ENCODE data around the gene PTOV1. TPM values are rescaled to one million over a fixed set of nuclear protein-coding genes. Genes with fewer than 3 reads are reported as not detected.

The PTOV1 gene
- total RNA-seq (2016; rRNA removed; fragmentation: Illumina TruSeq; extraction: Trizol) (59.4 and 68.5 TPM in 2 replicates), polyA plus RNA-seq (2011; rRNA removed) (63.5 and 77.7 TPM in 2 replicates), polyA minus RNA-seq (2011; rRNA and poly(A)+ RNA removed; ENCODE audit: low replicate concordance) (73.5 and 109 TPM in 2 replicates), Bru-seq, nascent RNA (percentile 72 among the genes with signal in this experiment), BruChase-seq, experiment 1, labeled RNA remaining after a 6-hour chase (percentile 95 among the genes with signal in this experiment), BruChase-seq, experiment 2, labeled RNA remaining after a 2-hour chase (percentile 88 among the genes with signal in this experiment)
- total RNA-seq (2016; cell fraction: cytosol; rRNA removed; fragmentation: Illumina TruSeq; extraction: Trizol; ENCODE audit: low read depth): 30.7 and 36.0 TPM in 2 replicates
- total RNA-seq (2016; cell fraction: insoluble cytoplasmic fraction; rRNA removed; fragmentation: Illumina TruSeq; extraction: Trizol): 67.3 and 74.4 TPM in 2 replicates
- 45.7 and 54.4 TPM in 2 replicates for total RNA-seq (2016; cell fraction: membrane; rRNA removed; fragmentation: Illumina TruSeq; extraction: Trizol)
- 68.2 and 84.3 TPM in 2 replicates for total RNA-seq (2016; cell fraction: nucleus; rRNA removed; fragmentation: Illumina TruSeq; extraction: Trizol)
- 27.3 and 44.2 TPM in 2 replicates for polyA plus RNA-seq (2011; cell fraction: cytosol; rRNA removed)
- polyA plus RNA-seq (2011; cell fraction: nucleus; rRNA removed): 387 and 441 TPM in 2 replicates
- 72.7 and 99.0 TPM in 2 replicates for polyA plus RNA-seq (2012)
- polyA plus RNA-seq (2016; cell fraction: cytosol; fragmentation: Illumina TruSeq; extraction: Trizol; ENCODE audit: low read depth): 24.0 and 27.8 TPM in 2 replicates
- 78.0 and 94.4 TPM in 2 replicates for polyA plus RNA-seq (2016; cell fraction: insoluble cytoplasmic fraction; fragmentation: Illumina TruSeq; extraction: Trizol; ENCODE audit: low read depth)
- polyA plus RNA-seq (2016; cell fraction: membrane; fragmentation: Illumina TruSeq; extraction: Trizol; ENCODE audit: low read depth): 34.7 and 37.3 TPM in 2 replicates
- 178 and 181 TPM in 2 replicates for polyA plus RNA-seq (2016; cell fraction: nucleus; fragmentation: Illumina TruSeq; extraction: Trizol; ENCODE audit: insufficient read depth, low read depth)
- polyA minus RNA-seq (2011; cell fraction: cytosol; rRNA and poly(A)+ RNA removed): 42.8 and 45.1 TPM in 2 replicates
- 69.0 and 75.8 TPM in 2 replicates for polyA minus RNA-seq (2011; cell fraction: nucleus; rRNA and poly(A)+ RNA removed)
- long read RNA-seq, experiment 1, transcript PTOV1-210 (13 exons, 1,438 nt): minor isoform, 5 of 143 reads
- long read RNA-seq, experiment 1, transcript PTOV1-220 (13 exons, 1,587 nt): minor isoform, 5 of 143 reads
- long read RNA-seq, experiment 1, transcript PTOV1-212 (13 exons, 1,577 nt): major isoform, 30 of 143 reads
- long read RNA-seq, experiment 1, partial matches to known transcripts: 68 of 143 reads
- long read RNA-seq, experiment 1, other reads (novel, unspliced or antisense): 32 of 143 reads
- long read RNA-seq, experiment 2, transcript PTOV1-210 (13 exons, 1,438 nt): minor isoform, 5 of 369 reads
- long read RNA-seq, experiment 2, transcript PTOV1-209 (8 exons, 1,716 nt): minor isoform, 6 of 369 reads
- long read RNA-seq, experiment 2, transcript PTOV1-212 (13 exons, 1,577 nt): major isoform, 185 of 369 reads
- long read RNA-seq, experiment 2, transcript PTOV1-220 (13 exons, 1,587 nt): minor isoform, 30 of 369 reads
- long read RNA-seq, experiment 2, partial matches to known transcripts: 42 of 369 reads
- long read RNA-seq, experiment 2, other reads (novel, unspliced or antisense): 98 of 369 reads

GRCh38 chr19:49850487-49851342, at the start of gene PTOV1:
Gene PTOV1, plus strand, starts transcription at chr19:49851159.
- BruUV-seq (replicated peaks): TSS peak; percentile 82
- peak within 1 kb of the TSS; percentile 89 for H3K4me2 ChIP-seq (ENCODE audit: low read depth, low read length)
- peak within 1 kb of the TSS; percentile 96 for H3K9ac ChIP-seq (ENCODE audit: insufficient read depth, low read depth, low read length)
- CTCF ChIA-PET (ENCODE audit: low intra/inter-chr PET ratio, low total read pairs): no interaction called here
- H4K20me1 ChIP-seq (ENCODE audit: insufficient read depth, low read length): peaks cover 23% of the 10 kb centered on the region
- FAIRE-seq: peak; percentile 83
- H3K27me3 ChIP-seq (ENCODE audit: control insufficient read depth in 1 of 2, insufficient read depth in 2 of 2, low read length in 2 of 2): no peaks in the 10 kb centered on the region; a peak in 1 of 5 replicates
- POLR2A ChIA-PET: interaction anchor here (0.6 to 3.1 kb wide), 13 partner anchors 10 to 165 kb away, joined by 3 to 29 read pairs (median 7); partner anchors contain the start of genes AKT1S1, AP2A1, ATF5 and NUP62
- peak; percentile 84 for ATAC-seq
- peak within 1 kb of the TSS; percentile 100 for H3K27ac ChIP-seq (ENCODE audit: extremely low read length, insufficient read depth, low read length)
- WGBS (ENCODE audit: low lambda C conversion rate): 21% methylated on average over 22 of the region's 98 CpGs
- H3K9me3 ChIP-seq (ENCODE audit: low read length): no peaks in the 10 kb centered on the region
- H3K79me2 ChIP-seq (ENCODE audit: insufficient read depth, low read length): peaks cover 24% of the 10 kb centered on the region
- H3K4me1 ChIP-seq (ENCODE audit: insufficient read depth, low read length): peaks cover 30% of the 10 kb centered on the region
- intact Hi-C loops (cut with micrococcal nuclease; ENCODE audit: unreplicated experiment): no loop called here
- H3K4me3 ChIP-seq (replicated peaks in 1 of 3; ENCODE audit: insufficient read depth in 1 of 3, low read depth in 2 of 3, low read length in 3 of 3): peak within 1 kb of the TSS; percentile 89 to 93 (median 90)
- no peak within 1 kb of the TSS for H2AFZ ChIP-seq (ENCODE audit: low read length)
- H3K36me3 ChIP-seq (replicated peaks in 1 of 2; ENCODE audit: control insufficient read depth in 1 of 2, insufficient read depth in 2 of 2, low read length in 2 of 2): peaks cover 13 to 17% of the 10 kb centered on the region in 2 experiments; a peak in 4 of 5 replicates
- in situ Hi-C loops (cut with HindIII; ENCODE audit: extremely low pct_ligation_motif_present, low pct_unique_long_range_greater_than_20kb): no loop called here
- peak; percentile 90 for DNase-seq (ENCODE audit: low spot score)
- no peak; the same call in 1 of the 2 replicates for TF ChIP-seq ZNF546 (CRISPR knock-in tag; conservative IDR thresholded peaks at IDR 0.05)
- peak; percentile 82 for TF ChIP-seq E2F5 (CRISPR knock-in tag; conservative IDR thresholded peaks at IDR 0.05)
- peak; percentile 46; the same call in 1 of the 2 replicates for TF ChIP-seq CREB3 (CRISPR knock-in tag; IDR thresholded peaks at IDR 0.05)
- TF ChIP-seq SP1 (IDR thresholded peaks at IDR 0.05): no peak
- peak; percentile 99 for TF ChIP-seq SP1 (CRISPR knock-in tag; IDR thresholded peaks at IDR 0.05)
- TF ChIP-seq GABPA (IDR thresholded peaks at IDR 0.05; ENCODE audit: low read depth, low read length): peak; percentile 10; the same call in 1 of the 2 replicates
- TF ChIP-seq GABPA (CRISPR knock-in tag; IDR thresholded peaks at IDR 0.05; ENCODE audit: low read depth): peak; percentile 70; the same call in 1 of the 2 replicates
- TF ChIP-seq CHD2 (IDR thresholded peaks at IDR 0.05; ENCODE audit: low read depth, low read length): no peak
- TF ChIP-seq FOXA3 (CRISPR knock-in tag; IDR thresholded peaks at IDR 0.05): peak; percentile 38
- TF ChIP-seq ZNF260 (CRISPR knock-in tag; IDR thresholded peaks at IDR 0.05; ENCODE audit: borderline replicate concordance, low read depth): no peak
- peak; percentile 80 for TF ChIP-seq CREM (IDR thresholded peaks at IDR 0.05)
- peak; percentile 63; the same call in 1 of the 2 replicates for TF ChIP-seq CREM (CRISPR knock-in tag; IDR thresholded peaks at IDR 0.05)
- TF ChIP-seq ZNF317 (CRISPR knock-in tag; IDR thresholded peaks at IDR 0.05): 0 out of 2 replicates have a peak, but pooled peaks have one; percentile 33
- peak; percentile 54; the same call in 1 of the 2 replicates for TF ChIP-seq NR2C2 (CRISPR knock-in tag; IDR thresholded peaks at IDR 0.05; ENCODE audit: borderline replicate concordance)
- no peak for TF ChIP-seq CCAR2 (optimal IDR thresholded peaks at IDR 0.05; ENCODE audit: low read depth, low read length)

All from HepG2 (cell line).